Nephron (organoid): ENCODE results near the gene NPC1.
"Not testable (repeated sequence)": the region's sequence is repeated elsewhere in the genome, so short reads cannot be mapped to it uniquely, and the experiment has no call there.

Experiments used
- H3K27ac Mint-ChIP-seq, 3 experiments: 2 replicates each; pipeline ENCODE4 v1.8.0; 2020; ENCODE audit warnings: mixed read lengths in 3 of 3, mild to moderate bottlenecking in 2 of 3, moderate library complexity in 1 of 3
- H3K27me3 Mint-ChIP-seq: 2 replicates; pipeline ENCODE4 v1.8.0; 2021; ENCODE audit warnings: low read depth, mild to moderate bottlenecking, moderate library complexity, mixed read lengths
- H3K36me3 Mint-ChIP-seq: 2 replicates; pipeline ENCODE4 v1.8.0; 2020; ENCODE audit warnings: low read depth, mixed read lengths
- H3K4me1 Mint-ChIP-seq: 2 replicates; pipeline ENCODE4 v1.8.0; 2020; ENCODE audit warnings: mixed read lengths
- H3K4me3 Mint-ChIP-seq, 3 experiments: 2 replicates each; pipeline ENCODE4 v1.8.0; 2020; ENCODE audit warnings: mild to moderate bottlenecking in 3 of 3, mixed read lengths in 3 of 3, moderate library complexity in 2 of 3
- H3K9me3 Mint-ChIP-seq: 2 replicates; pipeline ENCODE4 v1.8.0; 2020; ENCODE audit warnings: mixed read lengths
- CTCF ChIP-seq, 3 experiments: fragments of 200-600 bp; sonication (generic); IDR thresholded peaks; one replicate each; pipeline ENCODE4 v1.5.0; 2021; ENCODE audit warnings: antibody characterized with exemption in 3 of 3; ENCODE audit not compliant: unreplicated experiment in 3 of 3

Gene NPC1

GRCh38 chr18:23614413-23614812 lies 28.1 kb upstream of the NPC1 start:
- H3K27me3 Mint-ChIP-seq, result peaks cover 16% of the 10 kb centered on the region
- no peaks in the 10 kb centered on the region for H3K9me3 Mint-ChIP-seq
- no peaks in the 10 kb centered on the region for H3K36me3 Mint-ChIP-seq
- no peak for TF ChIP-seq CTCF (IDR thresholded peaks at IDR 0.05; ENCODE audit: unreplicated experiment in 3 of 3)
- peaks cover 9% of the 10 kb centered on the region for H3K4me1 Mint-ChIP-seq
- no peak overlapping the region for H3K4me3 Mint-ChIP-seq
- H3K27ac Mint-ChIP-seq, result no peak overlapping the region

GRCh38 chr18:23613091-23613475 lies 26.8 kb upstream of the NPC1 start:
- not testable (repeated sequence) for H3K9me3 Mint-ChIP-seq, H3K27ac Mint-ChIP-seq, H3K4me1 Mint-ChIP-seq, H3K4me3 Mint-ChIP-seq, H3K36me3 Mint-ChIP-seq
- H3K27me3 Mint-ChIP-seq, result peaks cover 12% of the 10 kb centered on the region

- Mint-ChIP-seq H3K36me3 (no peaks in the 10 kb centered on the region), H3K27me3 (peaks cover 7% of the 10 kb centered on the region), H3K4me1 (no peaks in the 10 kb centered on the region), H3K4me3 (no peak overlapping the region), H3K27ac (no peak overlapping the region), H3K9me3 (no peaks in the 10 kb centered on the region)
- TF ChIP-seq CTCF (IDR thresholded peaks at IDR 0.05; ENCODE audit: unreplicated experiment in 3 of 3), result no peak
Measured at GRCh38 chr18:23612434-23613090, 26.3 kb upstream of the NPC1 start.

DNA sequence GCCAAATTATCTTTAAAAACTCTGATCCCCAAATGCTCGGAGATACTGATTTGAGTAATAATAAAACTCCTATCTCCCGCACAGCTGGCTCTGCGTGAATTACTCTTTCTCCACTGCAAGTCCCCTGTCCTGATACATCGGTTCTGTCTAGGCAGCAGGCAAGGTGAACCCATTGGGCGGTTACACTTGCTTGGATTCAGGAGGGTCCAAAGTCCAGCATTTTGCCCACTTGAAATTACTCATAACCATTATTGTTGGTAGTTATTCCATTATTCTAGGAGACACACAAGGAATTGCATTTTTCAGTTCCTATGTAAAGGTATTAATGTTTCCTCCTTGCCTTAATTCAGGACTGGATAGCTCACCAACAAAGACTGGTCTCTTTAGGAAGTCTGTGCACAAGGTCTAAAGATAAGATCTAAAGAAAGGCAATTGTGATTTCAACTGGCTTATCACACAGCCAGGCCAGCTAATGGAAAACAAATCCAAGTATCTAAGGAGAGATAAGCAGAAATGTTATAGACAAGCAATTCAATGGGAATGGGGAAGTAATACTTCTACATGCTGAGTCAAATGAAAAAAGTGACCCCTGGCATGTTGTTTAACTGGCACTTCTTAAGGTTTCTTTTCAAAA lies 23.2 kb upstream of the NPC1 start:
- Mint-ChIP-seq H3K27ac (no peak overlapping the region), H3K4me3 (no peak overlapping the region), H3K9me3 (no peaks in the 10 kb centered on the region), H3K27me3 (peaks cover 3% of the 10 kb centered on the region), H3K36me3 (no peaks in the 10 kb centered on the region), H3K4me1 (no peaks in the 10 kb centered on the region)
- TF ChIP-seq CTCF (IDR thresholded peaks at IDR 0.05; ENCODE audit: unreplicated experiment in 3 of 3), result no peak

- no peaks in the 10 kb centered on the region for H3K4me1 Mint-ChIP-seq
- no peak for TF ChIP-seq CTCF (IDR thresholded peaks at IDR 0.05; ENCODE audit: unreplicated experiment in 3 of 3)
- H3K4me3 Mint-ChIP-seq, result no peak overlapping the region
- H3K36me3 Mint-ChIP-seq, result no peaks in the 10 kb centered on the region
- no peak overlapping the region for H3K27ac Mint-ChIP-seq
- H3K27me3 Mint-ChIP-seq, result peaks cover 8% of the 10 kb centered on the region
- no peaks in the 10 kb centered on the region for H3K9me3 Mint-ChIP-seq
Measured at GRCh38 chr18:23608211-23608610, 21.9 kb upstream of the NPC1 start.

GRCh38 chr18:23605941-23606340 lies 19.6 kb upstream of the NPC1 start:
- TF ChIP-seq CTCF (IDR thresholded peaks at IDR 0.05; ENCODE audit: unreplicated experiment in 3 of 3), result no peak
- H3K9me3 Mint-ChIP-seq, result no peaks in the 10 kb centered on the region
- H3K4me1 Mint-ChIP-seq, result no peaks in the 10 kb centered on the region
- peaks cover 8% of the 10 kb centered on the region for H3K27me3 Mint-ChIP-seq
- no peak overlapping the region for H3K4me3 Mint-ChIP-seq
- H3K27ac Mint-ChIP-seq, result no peak overlapping the region
- H3K36me3 Mint-ChIP-seq, result no peaks in the 10 kb centered on the region
